ENCODE measurements around the gene C19orf53. TPM values are rescaled to one million over a fixed set of nuclear protein-coding genes. Genes with fewer than 3 reads are reported as not detected.

Gene C19orf53
- total RNA-seq, 1 experiment from 2014 or later: 115 TPM

DNA sequence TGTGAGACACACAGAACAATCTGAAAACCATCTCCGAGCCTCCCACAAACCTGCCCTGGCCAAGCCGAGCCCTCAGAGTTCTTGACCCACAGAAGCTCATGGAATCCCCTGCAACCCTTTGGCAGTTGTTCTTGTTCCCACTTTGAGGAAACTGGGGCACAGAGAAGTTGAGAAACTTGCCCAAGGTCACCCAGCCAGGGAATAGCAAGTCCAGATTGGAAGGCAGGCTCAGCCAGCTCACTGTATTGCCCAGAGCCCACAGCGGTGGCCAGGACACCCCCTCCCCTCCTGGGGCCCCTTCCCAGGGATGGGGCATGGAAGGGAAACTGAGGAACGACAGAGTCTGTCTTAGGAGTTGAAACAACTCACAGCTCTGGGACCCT lies 22.8 kb downstream of the C19orf53 start:
- Histone ChIP-seq H3K4me1 (ENCODE audit: control insufficient read depth in 1 of 2, insufficient read depth in 2 of 2, low read length in 2 of 2) (peaks cover 35 to 52% of the 10 kb centered on the region in 2 experiments), H3K9me2 (ENCODE audit: insufficient read depth) (no peaks in the 10 kb centered on the region), H3K27me3 (ENCODE audit: insufficient read depth, low read length) (no peaks in the 10 kb centered on the region), H3K79me2 (ENCODE audit: insufficient read depth, low read length) (peaks cover 6% of the 10 kb centered on the region; the same call in 1 of the 2 replicates), H3K9me3 (ENCODE audit: control insufficient read depth in 1 of 2, insufficient read depth in 1 of 2, low read depth in 1 of 2, low read length in 2 of 2) (no peaks in the 10 kb centered on the region), H3K27ac (ENCODE audit: low read depth, low read length) (peak overlapping the region; percentile 94), H3K9ac (ENCODE audit: low read length) (peak overlapping the region; percentile 76), H3K36me3 (ENCODE audit: control insufficient read depth in 1 of 2, insufficient read depth in 2 of 2, low read length in 2 of 2) (no peaks in the 10 kb centered on the region), H2AFZ (ENCODE audit: low read depth, low read length, poor library complexity, severe bottlenecking) (no peak overlapping the region), H3K4me3 (replicated peaks in 1 of 2; ENCODE audit: low read depth in 1 of 2, low read length in 2 of 2) (peak overlapping the region; percentile 74 to 76), H4K20me1 (ENCODE audit: insufficient read depth) (no peaks in the 10 kb centered on the region), H3K4me2 (ENCODE audit: low read length) (peak overlapping the region; percentile 93)
- ATAC-seq (no peak), DNase-seq (ENCODE audit: low read depth, low spot score) (no peak)
- intact Hi-C loops (cut with micrococcal nuclease): loop anchor here (5.0 kb wide), 1 partner anchor 45 kb away; no protein-coding TSS in a partner anchor
- BruUV-seq (replicated peaks): no TSS peak
- TF ChIP-seq TCF7L2 (IDR thresholded peaks at IDR 0.05; ENCODE audit: borderline replicate concordance, extremely low read depth, insufficient read depth, insufficient read length) (no peak), SP1 (IDR thresholded peaks at IDR 0.05; ENCODE audit: low read depth) (no peak), POLR2AphosphoS5 (IDR thresholded peaks at IDR 0.05; ENCODE audit: low read depth, low read length) (no peak), ZNF274 (IDR thresholded peaks at IDR 0.05; ENCODE audit: low read depth, low read length) (no peak), CEBPB (IDR thresholded peaks at IDR 0.05; ENCODE audit: low read depth) (no peak), YY1 (IDR thresholded peaks at IDR 0.05; ENCODE audit: extremely low read depth, insufficient replicate concordance, low read depth, low read length) (no peak)
- TF ChIP-seq, protein P1, sequence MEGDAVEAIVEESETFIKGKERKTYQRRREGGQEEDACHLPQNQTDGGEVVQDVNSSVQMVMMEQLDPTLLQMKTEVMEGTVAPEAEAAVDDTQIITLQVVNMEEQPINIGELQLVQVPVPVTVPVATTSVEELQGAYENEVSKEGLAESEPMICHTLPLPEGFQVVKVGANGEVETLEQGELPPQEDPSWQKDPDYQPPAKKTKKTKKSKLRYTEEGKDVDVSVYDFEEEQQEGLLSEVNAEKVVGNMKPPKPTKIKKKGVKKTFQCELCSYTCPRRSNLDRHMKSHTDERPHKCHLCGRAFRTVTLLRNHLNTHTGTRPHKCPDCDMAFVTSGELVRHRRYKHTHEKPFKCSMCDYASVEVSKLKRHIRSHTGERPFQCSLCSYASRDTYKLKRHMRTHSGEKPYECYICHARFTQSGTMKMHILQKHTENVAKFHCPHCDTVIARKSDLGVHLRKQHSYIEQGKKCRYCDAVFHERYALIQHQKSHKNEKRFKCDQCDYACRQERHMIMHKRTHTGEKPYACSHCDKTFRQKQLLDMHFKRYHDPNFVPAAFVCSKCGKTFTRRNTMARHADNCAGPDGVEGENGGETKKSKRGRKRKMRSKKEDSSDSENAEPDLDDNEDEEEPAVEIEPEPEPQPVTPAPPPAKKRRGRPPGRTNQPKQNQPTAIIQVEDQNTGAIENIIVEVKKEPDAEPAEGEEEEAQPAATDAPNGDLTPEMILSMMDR (IDR thresholded peaks at IDR 0.05 in 2 of 3, conservative IDR thresholded peaks at IDR 0.05 in 1 of 3; ENCODE audit: borderline replicate concordance in 1 of 3, insufficient read depth in 1 of 3, low read depth in 2 of 3, low read length in 2 of 3): no peak
- ChIA-PET RAD21 (ENCODE audit: low non-redundant PET in 1 of 2, low total read pairs in 2 of 2, uncharacterized antibody in 2 of 2, unreplicated experiment in 2 of 2) (interaction anchor here in 1 of 2 experiments (1.8 kb wide), 1 partner anchor 65 kb away, joined by 4 read pairs; no protein-coding TSS in a partner anchor), CTCF (interaction anchor here (1.2 kb wide), 1 partner anchor 65 kb away, joined by 3 read pairs; no protein-coding TSS in a partner anchor), POLR2A (interaction anchor here (1.3 to 1.6 kb wide), 2 partner anchors 47 to 59 kb away, joined by 3 to 5 read pairs; no protein-coding TSS in a partner anchor)

Measured in HCT116 (cell line).